Vagina (tissue), 2 donors: ENCODE results near the gene HEXB.

Source experiments
- POLR2A ChIP-seq, 2 donors: fragments of 450-650 bp; IDR thresholded peaks; one replicate each; pipeline ENCODE4 v1.6.1; 2017; ENCODE audit warnings: antibody characterized with exemption in 2 of 2, mild to moderate bottlenecking in 2 of 2, moderate library complexity in 2 of 2
- POLR2AphosphoS5 ChIP-seq, 2 donors: sonication (generic); formaldehyde crosslinking; IDR thresholded peaks; one replicate each; pipeline ENCODE4 v1.9.0; 2017; ENCODE audit warnings: antibody characterized with exemption in 2 of 2, mild to moderate bottlenecking in 2 of 2, low read depth in 1 of 2; ENCODE audit not compliant: insufficient read depth in 1 of 2
- TF ChIP-seq, protein P1 (sequence below), 3 experiments: fragments of 450-650 bp in 2 of 3; fragments of 200-600 bp in 1 of 3; sonication (generic) in 1 of 3; IDR thresholded peaks; one replicate each; pipeline ENCODE4 v1.5.1; 2017 to 2019; ENCODE audit warnings: antibody characterized with exemption in 3 of 3, mild to moderate bottlenecking in 2 of 3, moderate library complexity in 2 of 3

DNA sequence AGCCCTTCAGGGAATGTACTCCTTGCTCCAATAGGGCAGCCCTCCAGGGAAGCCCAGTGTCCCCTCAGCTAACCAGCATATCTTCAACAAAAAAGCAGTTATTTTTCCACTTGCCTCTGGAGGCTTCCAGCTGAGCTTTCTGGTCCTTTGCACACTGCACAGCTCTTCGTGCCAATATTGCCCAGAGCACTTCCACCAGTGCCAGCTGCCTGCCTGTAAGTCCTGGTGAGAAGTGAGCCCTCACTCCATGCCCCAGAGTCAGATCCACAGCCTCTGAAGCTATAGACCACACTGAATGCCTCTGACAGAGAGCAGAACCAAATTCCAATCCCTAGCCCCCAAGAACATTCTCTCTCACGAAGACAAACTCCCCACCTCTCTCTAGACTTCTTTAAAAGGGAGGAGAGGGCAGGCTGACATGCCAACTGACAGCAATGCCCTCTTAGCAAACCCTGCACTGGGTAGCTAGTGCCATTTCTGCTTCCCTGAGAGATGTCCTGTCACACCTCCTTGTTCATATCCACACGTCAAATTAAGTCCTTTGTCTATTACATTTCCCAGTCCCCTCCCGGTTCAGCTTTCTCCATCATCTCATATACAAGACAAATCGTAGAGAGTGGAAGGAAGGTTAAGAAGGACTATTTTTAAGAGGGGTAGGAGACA lies 12.7 kb upstream of the HEXB start:
- TF ChIP-seq POLR2AphosphoS5 (IDR thresholded peaks at IDR 0.05; ENCODE audit: insufficient read depth in 1 of 2, low read depth in 1 of 2) (no peak), POLR2A (IDR thresholded peaks at IDR 0.05) (no peak)
- TF ChIP-seq, protein P1, sequence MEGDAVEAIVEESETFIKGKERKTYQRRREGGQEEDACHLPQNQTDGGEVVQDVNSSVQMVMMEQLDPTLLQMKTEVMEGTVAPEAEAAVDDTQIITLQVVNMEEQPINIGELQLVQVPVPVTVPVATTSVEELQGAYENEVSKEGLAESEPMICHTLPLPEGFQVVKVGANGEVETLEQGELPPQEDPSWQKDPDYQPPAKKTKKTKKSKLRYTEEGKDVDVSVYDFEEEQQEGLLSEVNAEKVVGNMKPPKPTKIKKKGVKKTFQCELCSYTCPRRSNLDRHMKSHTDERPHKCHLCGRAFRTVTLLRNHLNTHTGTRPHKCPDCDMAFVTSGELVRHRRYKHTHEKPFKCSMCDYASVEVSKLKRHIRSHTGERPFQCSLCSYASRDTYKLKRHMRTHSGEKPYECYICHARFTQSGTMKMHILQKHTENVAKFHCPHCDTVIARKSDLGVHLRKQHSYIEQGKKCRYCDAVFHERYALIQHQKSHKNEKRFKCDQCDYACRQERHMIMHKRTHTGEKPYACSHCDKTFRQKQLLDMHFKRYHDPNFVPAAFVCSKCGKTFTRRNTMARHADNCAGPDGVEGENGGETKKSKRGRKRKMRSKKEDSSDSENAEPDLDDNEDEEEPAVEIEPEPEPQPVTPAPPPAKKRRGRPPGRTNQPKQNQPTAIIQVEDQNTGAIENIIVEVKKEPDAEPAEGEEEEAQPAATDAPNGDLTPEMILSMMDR (IDR thresholded peaks at IDR 0.05), result no peak
